Vagina (tissue), 2 donors: ENCODE data around the gene MACF1. TPM values are rescaled to one million over a fixed set of nuclear protein-coding genes. Genes with fewer than 3 reads are reported as not detected.

Experiments used
- DNase-seq, 2 donors: peaks; one replicate each; pipeline ENCODE4 v3.0.0-alpha.2; 2017; ENCODE audit errors: extremely low spot score in 2 of 2
- H3K27ac ChIP-seq: fragments of 200-600 bp; sonication (generic); one replicate; pipeline ENCODE4 v1.5.1; 2019
- H3K27me3 ChIP-seq: fragments of 200-600 bp; sonication (generic); one replicate; pipeline ENCODE4 v1.5.1; 2019
- H3K36me3 ChIP-seq, 2 donors: fragments of 200-600 bp; sonication (generic); one replicate each; pipeline ENCODE4 v1.5.1; 2017 to 2019
- H3K4me1 ChIP-seq: fragments of 200-600 bp; sonication (generic); one replicate; pipeline ENCODE4 v1.5.1; 2019
- H3K4me3 ChIP-seq, 2 donors: fragments of 200-600 bp; sonication (generic); 1 replicate in 1 of 2; 2 replicates in 1 of 2; pipeline ENCODE4 v1.5.1; 2016 to 2019
- H3K9me3 ChIP-seq: fragments of 200-600 bp; sonication (generic); one replicate; pipeline ENCODE4 v1.5.1; 2019
- POLR2A ChIP-seq, 2 donors: fragments of 450-650 bp; IDR thresholded peaks; one replicate each; pipeline ENCODE4 v1.6.1; 2017; ENCODE audit warnings: antibody characterized with exemption in 2 of 2, mild to moderate bottlenecking in 2 of 2, moderate library complexity in 2 of 2
- POLR2AphosphoS5 ChIP-seq, 2 donors: sonication (generic); formaldehyde crosslinking; IDR thresholded peaks; one replicate each; pipeline ENCODE4 v1.9.0; 2017; ENCODE audit warnings: antibody characterized with exemption in 2 of 2, mild to moderate bottlenecking in 2 of 2, low read depth in 1 of 2; ENCODE audit not compliant: insufficient read depth in 1 of 2
- intact Hi-C: fragments of 100-400 bp; cut with DNase I; formaldehyde crosslinking; loops from one replicate; pipeline ENCODE4 v1.15.1; 2023
- total RNA-seq: library from RNA; depleted of rRNA; stranded (reverse); fragments of >200 nt; gene quantifications from one replicate; pipeline ENCODE4 v1.2.3, GENCODE V29; 2016
- TF ChIP-seq, protein P1 (sequence below), 3 experiments: fragments of 450-650 bp in 2 of 3; fragments of 200-600 bp in 1 of 3; sonication (generic) in 1 of 3; IDR thresholded peaks; one replicate each; pipeline ENCODE4 v1.5.1; 2017 to 2019; ENCODE audit warnings: antibody characterized with exemption in 3 of 3, mild to moderate bottlenecking in 2 of 3, moderate library complexity in 2 of 3

The MACF1 gene
- total RNA-seq, 1 donor from 2014 or later = 291 TPM

DNA sequence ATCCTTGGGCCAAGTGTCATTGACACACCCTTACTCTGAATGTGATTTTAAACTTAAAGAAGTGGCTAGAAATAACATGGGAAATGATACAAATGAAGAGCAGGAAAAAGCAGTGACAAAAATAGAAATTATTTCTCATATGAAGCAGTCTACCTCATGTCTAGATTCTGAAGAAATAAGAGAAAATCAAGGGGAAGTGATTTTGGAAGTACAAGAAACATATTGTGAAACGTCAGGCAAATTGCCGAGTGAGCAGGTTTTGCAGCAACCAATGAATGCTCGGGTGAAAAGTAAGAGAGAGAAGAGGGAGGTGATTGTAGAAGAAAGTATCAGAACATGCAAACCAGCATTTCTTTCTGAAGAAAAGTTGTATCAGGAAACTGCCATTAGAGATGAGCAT, 130.7 kb downstream of the MACF1 start:
- no peak for DNase-seq

DNA sequence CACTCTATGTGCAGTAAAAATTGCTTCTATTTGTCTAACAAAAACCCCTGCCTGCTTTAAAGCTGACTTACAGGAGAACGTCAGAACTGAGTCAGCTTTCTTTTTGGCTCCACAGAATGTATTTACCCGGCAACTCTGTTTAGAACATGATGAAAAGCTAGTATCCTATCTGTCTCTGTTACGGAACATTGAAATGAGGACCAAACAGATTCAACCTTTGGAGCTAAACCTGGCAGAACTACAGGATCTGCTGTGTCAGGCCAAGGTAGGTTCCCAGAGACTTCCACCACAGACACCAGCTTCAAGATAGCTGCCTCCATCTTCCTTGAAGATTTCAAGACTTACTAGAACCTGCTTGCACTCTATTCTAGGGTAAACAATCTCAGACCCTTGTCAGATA, 132.6 kb downstream of the MACF1 start:
- Histone ChIP-seq H3K36me3 (peaks cover 0 to 73% of the 10 kb centered on the region in 2 donors), H3K9me3 (no peaks in the 10 kb centered on the region), H3K27me3 (no peaks in the 10 kb centered on the region), H3K27ac (no peak overlapping the region), H3K4me1 (no peaks in the 10 kb centered on the region), H3K4me3 (no peak overlapping the region)
- no peak for TF ChIP-seq POLR2A (IDR thresholded peaks at IDR 0.05)
- no peak for TF ChIP-seq POLR2AphosphoS5 (IDR thresholded peaks at IDR 0.05; ENCODE audit: insufficient read depth in 1 of 2, low read depth in 1 of 2)
- TF ChIP-seq, protein P1, sequence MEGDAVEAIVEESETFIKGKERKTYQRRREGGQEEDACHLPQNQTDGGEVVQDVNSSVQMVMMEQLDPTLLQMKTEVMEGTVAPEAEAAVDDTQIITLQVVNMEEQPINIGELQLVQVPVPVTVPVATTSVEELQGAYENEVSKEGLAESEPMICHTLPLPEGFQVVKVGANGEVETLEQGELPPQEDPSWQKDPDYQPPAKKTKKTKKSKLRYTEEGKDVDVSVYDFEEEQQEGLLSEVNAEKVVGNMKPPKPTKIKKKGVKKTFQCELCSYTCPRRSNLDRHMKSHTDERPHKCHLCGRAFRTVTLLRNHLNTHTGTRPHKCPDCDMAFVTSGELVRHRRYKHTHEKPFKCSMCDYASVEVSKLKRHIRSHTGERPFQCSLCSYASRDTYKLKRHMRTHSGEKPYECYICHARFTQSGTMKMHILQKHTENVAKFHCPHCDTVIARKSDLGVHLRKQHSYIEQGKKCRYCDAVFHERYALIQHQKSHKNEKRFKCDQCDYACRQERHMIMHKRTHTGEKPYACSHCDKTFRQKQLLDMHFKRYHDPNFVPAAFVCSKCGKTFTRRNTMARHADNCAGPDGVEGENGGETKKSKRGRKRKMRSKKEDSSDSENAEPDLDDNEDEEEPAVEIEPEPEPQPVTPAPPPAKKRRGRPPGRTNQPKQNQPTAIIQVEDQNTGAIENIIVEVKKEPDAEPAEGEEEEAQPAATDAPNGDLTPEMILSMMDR (IDR thresholded peaks at IDR 0.05) = no peak
- DNase-seq = no peak
- intact Hi-C loops = no loop called here

More for the DNA sequence above, 130.7 kb downstream of the MACF1 start:
- Histone ChIP-seq H3K4me3 (no peak overlapping the region), H3K27ac (no peak overlapping the region), H3K36me3 (peaks cover 0 to 63% of the 10 kb centered on the region in 2 donors), H3K27me3 (no peaks in the 10 kb centered on the region), H3K4me1 (no peaks in the 10 kb centered on the region), H3K9me3 (no peaks in the 10 kb centered on the region)
- TF ChIP-seq, protein P1 (IDR thresholded peaks at IDR 0.05) = no peak
- TF ChIP-seq POLR2A (IDR thresholded peaks at IDR 0.05) (no peak), POLR2AphosphoS5 (IDR thresholded peaks at IDR 0.05; ENCODE audit: insufficient read depth in 1 of 2, low read depth in 1 of 2) (no peak)
- intact Hi-C loops = no loop called here

DNA sequence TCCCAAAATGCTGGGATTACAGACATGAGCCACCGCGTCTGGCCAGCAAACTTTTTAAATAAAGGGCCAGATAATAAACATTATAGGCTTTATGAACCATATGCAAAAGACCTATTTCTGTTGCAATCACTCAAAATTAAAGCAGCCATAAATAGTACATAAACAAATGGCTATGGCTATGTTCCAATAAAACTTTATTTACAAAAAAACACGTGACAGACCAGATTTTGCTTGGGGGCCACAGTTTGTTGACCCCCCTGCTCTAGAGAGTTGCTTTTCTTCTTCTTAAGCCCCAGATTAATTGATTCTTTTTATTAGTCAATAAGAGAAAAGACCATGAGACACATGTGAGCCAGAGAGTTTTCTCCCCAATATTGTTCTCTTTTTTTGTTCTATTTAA, 138.3 kb downstream of the MACF1 start:
- H3K4me3 ChIP-seq = no peak overlapping the region
- H3K36me3 ChIP-seq = peaks cover 0 to 67% of the 10 kb centered on the region in 2 donors
- H3K27me3 ChIP-seq = no peaks in the 10 kb centered on the region
- intact Hi-C loops = no loop called here
- no peak overlapping the region for H3K27ac ChIP-seq
- TF ChIP-seq POLR2AphosphoS5 (IDR thresholded peaks at IDR 0.05; ENCODE audit: insufficient read depth in 1 of 2, low read depth in 1 of 2) (no peak), POLR2A (IDR thresholded peaks at IDR 0.05) (no peak)
- TF ChIP-seq, protein P1 (IDR thresholded peaks at IDR 0.05) = no peak
- no peaks in the 10 kb centered on the region for H3K4me1 ChIP-seq
- no peaks in the 10 kb centered on the region for H3K9me3 ChIP-seq
- no peak for DNase-seq

DNA sequence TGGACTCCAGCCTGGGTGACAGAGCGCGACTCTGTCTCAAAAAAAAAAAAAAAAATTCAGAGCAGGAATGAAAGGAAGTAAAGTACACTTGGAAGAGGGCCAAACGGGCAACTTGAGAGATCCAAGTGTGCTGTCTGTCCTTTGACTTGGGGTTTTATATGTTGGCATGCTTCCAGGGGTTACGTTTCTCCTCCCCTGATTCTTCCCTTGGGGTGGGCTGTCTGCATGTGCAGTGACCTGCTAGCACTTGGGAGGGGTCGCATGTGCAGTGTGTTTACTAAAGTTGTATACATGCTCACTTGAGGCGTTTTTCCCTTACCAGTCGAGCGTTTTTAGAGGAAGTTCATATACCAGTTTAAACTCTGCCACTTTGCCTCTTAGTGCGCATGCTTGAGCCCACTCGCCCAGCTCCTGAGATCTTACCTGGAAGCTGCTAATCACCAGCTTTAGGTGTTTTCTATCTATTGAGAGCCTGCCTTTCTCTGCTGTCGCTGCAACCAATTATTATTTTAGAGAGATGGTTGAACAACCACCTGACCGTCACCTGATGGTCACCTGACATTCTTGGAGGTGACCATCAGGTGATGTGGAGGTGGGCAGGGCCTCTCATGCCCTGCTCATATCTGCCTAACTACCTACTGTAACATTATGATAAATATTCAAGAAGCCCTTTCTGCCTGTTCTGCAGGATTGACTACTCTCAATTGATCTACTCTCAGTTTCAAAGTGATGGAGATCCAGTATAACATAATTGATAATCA, 140.1 kb downstream of the MACF1 start:
- H3K36me3 ChIP-seq = peaks cover 0 to 69% of the 10 kb centered on the region in 2 donors
- TF ChIP-seq, protein P1 (IDR thresholded peaks at IDR 0.05) = no peak
- TF ChIP-seq POLR2AphosphoS5 (IDR thresholded peaks at IDR 0.05; ENCODE audit: insufficient read depth in 1 of 2, low read depth in 1 of 2) = no peak
- TF ChIP-seq POLR2A (IDR thresholded peaks at IDR 0.05) = no peak
- DNase-seq = no peak
- H3K27me3 ChIP-seq = no peaks in the 10 kb centered on the region
- H3K9me3 ChIP-seq = no peaks in the 10 kb centered on the region
- H3K4me1 ChIP-seq = no peaks in the 10 kb centered on the region
- intact Hi-C loops = no loop called here
- no peak overlapping the region for H3K27ac ChIP-seq
- no peak overlapping the region for H3K4me3 ChIP-seq

DNA sequence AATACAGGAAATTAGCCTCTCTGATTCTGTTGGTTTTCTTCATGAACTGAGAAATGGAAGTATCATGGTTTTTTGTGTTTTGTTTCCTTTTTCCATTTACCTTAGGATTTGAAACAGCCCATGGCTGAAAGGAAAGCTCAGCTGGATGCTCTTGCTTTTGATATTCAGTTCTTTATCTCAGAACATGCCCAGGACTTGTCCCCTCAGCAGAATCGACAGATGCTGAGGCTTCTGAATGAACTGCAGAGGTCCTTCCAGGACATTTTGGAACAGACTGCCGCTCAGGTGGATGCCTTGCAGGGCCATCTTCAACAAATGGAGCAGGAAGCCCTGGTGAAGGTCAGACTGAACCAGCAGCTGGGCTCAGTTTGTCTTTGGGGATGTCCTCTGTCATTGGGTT, 142.4 kb downstream of the MACF1 start:
- H3K9me3 ChIP-seq = no peaks in the 10 kb centered on the region
- no peak overlapping the region for H3K4me3 ChIP-seq
- no peak for DNase-seq
- no peaks in the 10 kb centered on the region for H3K27me3 ChIP-seq
- TF ChIP-seq, protein P1 (IDR thresholded peaks at IDR 0.05) = no peak
- no peak for TF ChIP-seq POLR2AphosphoS5 (IDR thresholded peaks at IDR 0.05; ENCODE audit: insufficient read depth in 1 of 2, low read depth in 1 of 2)
- TF ChIP-seq POLR2A (IDR thresholded peaks at IDR 0.05) = no peak
- H3K36me3 ChIP-seq = peaks cover 7 to 69% of the 10 kb centered on the region in 2 donors
- H3K4me1 ChIP-seq = no peaks in the 10 kb centered on the region
- no peak overlapping the region for H3K27ac ChIP-seq
- intact Hi-C loops = no loop called here
